ENCODE measurements around the gene PDE8A.

GRCh38 chr15:85006201-85006600, 24.5 kb downstream of the PDE8A start:
- peak; percentile 76 for TF ChIP-seq HNF4G (IDR thresholded peaks at IDR 0.05)
- TF ChIP-seq CTCF (IDR thresholded peaks at IDR 0.05; ENCODE audit: low read depth, low read length, missing input control): no peak
- peak; percentile 54 for TF ChIP-seq YY1 (IDR thresholded peaks at IDR 0.05)
- TF ChIP-seq SP1 (IDR thresholded peaks at IDR 0.05): peak; percentile 75
